ENCODE data around the gene PPM1A.

The PPM1A gene

DNA sequence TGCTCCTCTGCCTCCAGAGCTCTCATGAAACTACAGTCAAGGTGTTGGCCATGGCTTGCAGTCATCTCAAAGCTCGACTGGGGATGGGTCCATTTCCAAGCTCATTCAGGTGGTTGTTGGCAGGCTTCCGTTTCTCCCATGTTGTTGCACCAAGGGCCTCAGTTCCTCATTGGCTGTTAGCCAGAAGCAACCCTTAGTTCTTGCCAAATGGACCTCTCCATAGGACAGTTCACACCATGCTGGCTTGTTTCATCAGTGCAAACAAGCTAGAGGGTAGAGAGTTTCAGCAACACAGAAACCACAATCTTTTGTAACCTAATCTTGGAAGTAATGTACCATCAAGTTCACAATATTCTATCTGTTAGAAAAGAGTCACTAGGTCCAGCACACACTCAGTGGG is 22.7 kb upstream of the PPM1A start:
- in situ Hi-C loops (cut with HindIII; ENCODE audit: low sequenced_read_pairs) = no loop called here

DNA sequence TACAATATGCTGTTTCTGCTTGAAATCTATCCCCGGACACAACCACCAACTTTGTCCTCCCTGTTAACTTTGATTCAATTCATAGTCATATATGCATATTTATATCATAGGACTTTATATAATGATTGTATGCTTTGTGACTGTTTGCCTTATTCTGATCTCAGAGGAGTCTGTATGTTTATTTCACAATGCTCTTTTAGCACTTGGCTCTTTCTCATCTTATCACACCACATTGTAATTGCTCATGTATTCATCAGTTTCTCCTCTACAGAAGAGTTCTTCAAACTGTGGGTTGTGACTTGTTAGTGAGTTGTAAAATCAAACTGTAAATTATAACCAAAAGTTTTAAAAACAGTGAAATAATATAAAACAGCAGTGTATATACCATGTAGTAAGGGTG is 21.7 kb upstream of the PPM1A start:
- in situ Hi-C loops (cut with HindIII; ENCODE audit: low sequenced_read_pairs) = no loop called here

DNA sequence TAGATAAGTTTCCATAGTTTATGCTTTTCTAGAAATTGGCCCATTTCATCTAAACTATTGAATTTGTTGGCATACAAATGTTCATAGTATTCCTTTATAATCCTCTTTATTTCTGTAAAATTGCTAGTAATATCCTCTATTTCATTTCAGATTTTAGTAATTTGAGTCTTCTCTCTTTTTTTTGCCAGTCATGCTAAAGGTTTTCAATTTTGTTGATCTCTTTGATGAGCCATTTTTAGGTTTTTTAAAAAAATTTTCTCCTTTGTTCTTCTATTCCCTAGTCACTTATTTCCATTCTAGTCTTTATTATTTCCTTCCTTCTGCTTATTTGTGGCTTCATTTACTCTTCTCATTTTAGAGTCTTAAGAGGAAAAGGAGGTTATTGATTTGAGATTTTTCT is 19.4 kb upstream of the PPM1A start:
- in situ Hi-C loops (cut with HindIII; ENCODE audit: low sequenced_read_pairs) = no loop called here

DNA sequence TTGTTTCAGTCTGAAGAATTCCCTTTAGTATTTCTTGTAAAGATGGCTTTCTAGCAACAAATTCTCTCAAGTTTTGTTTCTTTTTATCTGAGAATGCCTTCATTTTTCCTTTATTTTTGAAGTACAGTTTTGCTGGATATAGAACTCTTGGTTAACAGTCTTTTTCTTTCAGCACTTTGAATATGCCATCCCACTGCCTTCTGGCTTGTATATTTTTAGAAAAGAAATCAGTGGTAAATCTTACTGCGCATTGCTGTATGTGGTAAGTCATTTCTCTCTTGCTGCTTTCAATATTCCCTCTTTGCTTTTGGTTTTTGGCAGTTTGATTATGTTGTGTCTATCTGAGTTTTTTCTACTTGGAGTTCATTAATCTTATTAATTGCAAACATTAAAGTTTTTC is 16.8 kb upstream of the PPM1A start:
- in situ Hi-C loops (cut with HindIII; ENCODE audit: low sequenced_read_pairs) = no loop called here

DNA sequence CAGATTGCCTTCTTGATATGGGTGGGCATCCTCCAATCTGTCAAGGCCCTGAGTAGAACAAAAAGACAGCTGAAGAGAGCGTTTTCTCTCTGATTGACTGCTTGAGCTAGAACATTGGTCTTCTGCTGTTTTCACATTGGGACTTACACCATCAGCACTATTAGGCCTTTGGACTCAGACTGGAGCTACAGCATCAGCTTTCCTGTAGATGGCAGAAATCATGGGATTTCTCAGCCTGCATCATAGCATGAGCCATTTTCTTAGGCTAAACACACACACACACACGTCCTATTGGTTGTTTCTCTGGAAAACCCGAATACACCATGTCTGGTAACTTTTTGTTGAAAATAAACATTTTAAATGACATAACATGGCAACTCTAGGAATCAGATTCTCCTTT is 15.8 kb upstream of the PPM1A start:
- in situ Hi-C loops (cut with HindIII; ENCODE audit: low sequenced_read_pairs) = no loop called here

DNA sequence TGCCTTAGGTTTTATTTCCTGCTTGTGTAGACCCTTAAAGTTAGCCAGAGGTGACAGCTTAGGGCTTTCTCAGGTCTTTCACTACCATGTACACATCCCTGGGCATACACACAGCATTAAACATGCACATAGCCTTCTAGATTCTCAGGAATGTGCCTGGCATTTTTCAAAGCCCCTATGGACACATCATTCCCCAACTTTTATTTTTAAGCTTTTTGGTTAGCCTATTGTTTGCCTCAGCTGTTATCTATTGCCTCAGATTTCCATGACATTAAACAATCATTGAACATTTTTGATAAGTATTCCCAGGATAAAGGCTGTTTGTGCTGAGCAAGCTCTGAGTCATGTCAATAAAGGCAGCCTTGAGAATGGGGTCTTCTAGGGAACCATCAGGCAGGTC is 15.1 kb upstream of the PPM1A start:
- in situ Hi-C loops (cut with HindIII; ENCODE audit: low sequenced_read_pairs) = no loop called here

DNA sequence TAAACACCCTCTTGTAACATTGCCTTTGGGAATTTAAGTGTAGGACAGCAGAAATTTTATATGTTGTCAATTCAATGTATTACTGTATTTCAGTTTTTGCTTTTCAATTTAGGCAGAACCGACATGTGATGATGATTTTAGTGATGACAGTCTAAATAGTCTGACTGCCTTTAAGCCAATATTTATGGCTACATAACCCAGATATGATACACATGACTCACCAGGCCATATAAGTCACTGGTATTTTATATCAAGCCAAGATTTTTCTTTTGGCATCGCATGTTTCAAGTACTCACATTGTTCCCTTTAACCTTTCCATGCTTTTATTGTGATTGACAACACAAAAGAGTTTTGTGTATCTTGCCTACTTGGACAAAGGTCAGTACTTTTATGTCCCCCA is 13.6 kb upstream of the PPM1A start:
- in situ Hi-C loops (cut with HindIII; ENCODE audit: low sequenced_read_pairs) = no loop called here

DNA sequence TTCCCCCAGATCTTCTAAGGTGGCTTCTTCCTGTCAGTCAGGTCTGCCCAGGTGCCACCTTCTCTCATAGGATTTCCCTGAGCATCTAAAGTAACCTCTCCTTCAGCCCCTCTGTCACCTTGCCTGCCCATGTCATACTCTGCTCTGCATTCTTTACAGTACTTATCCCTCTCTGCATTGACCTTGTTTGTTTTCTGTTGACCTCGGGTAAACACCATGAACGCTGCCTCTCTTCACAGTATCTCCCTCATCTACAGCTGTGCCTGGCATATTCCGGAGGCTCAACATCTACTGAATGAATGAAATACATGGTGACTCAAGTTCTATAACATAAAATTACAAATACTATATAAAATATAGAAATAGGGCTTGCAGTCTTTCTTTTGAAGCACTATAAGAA is 10.1 kb upstream of the PPM1A start:
- in situ Hi-C loops (cut with HindIII; ENCODE audit: low sequenced_read_pairs) = no loop called here

DNA sequence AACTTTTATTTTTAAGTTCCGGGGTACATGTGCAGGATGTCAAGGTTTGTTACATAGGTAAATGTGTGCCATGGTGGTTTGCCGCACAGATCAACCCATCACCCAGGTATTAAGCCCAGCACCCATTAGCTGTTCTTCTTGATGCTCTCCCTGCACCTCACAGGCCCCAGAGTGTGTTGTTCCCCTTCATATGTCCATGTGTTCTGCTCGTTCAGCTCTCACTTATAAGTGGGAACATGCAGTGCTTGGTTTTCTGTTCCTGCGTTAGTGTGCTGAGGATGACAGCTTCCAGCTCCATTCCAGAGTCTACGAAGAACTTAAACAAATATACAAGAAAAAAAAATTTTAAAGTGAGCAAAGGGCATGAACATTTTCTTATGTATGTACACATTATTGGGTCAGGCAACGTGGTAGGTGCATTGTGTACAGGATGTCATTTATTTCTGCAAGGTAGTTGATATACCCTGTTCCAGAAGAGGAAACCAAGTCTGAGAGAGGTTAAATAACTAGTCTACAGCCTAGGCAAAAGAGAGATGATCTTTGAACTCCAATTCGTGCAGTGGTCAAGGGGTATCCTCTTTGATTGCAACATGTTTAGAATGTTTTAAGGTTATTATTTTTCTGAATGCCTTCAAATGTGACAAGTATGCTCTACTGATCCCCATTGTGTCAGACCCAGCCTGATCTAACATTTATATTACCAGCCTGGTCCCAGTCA is 8.7 kb upstream of the PPM1A start:
- in situ Hi-C loops (cut with HindIII; ENCODE audit: low sequenced_read_pairs) = no loop called here

DNA sequence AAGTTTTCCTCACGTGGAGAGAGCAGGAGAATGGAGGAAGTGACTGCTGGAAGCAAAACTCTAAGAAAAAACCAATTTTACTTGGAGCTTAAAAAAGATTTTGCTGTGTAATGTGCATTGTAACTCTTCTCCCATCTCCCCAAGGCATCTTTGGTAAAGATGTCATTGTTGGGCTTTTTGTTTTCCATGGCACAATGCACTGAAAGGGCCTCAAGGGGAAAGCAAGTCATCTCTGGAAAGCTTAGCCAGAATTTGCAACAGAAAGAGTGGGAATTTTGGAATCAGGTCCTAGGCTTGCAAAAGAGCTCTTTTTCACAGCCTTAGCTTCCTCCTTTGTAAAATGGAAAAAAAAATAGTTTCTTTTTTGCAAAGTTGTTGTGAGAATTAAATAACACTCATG is 7.9 kb upstream of the PPM1A start:
- in situ Hi-C loops (cut with HindIII; ENCODE audit: low sequenced_read_pairs) = no loop called here

DNA sequence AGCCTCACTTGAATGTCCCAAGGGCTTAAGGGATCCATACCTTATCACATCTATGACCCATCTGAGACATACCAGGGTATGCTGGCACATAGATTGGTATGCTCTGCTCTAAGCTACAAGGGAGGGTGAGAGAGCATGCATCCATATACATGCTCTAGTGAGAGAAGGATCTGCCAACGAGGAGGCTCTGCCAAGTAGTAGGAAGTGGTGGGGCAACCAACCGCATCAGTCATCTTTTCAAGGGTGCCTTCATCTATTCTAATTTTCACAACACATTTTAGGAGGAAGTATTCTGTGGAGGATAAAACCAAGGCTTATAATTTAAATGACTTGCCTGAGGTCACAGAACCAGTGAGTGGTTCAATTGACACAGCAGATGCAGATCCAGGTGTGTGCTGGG is 6.6 kb upstream of the PPM1A start:
- in situ Hi-C loops (cut with HindIII; ENCODE audit: low sequenced_read_pairs) = no loop called here

DNA sequence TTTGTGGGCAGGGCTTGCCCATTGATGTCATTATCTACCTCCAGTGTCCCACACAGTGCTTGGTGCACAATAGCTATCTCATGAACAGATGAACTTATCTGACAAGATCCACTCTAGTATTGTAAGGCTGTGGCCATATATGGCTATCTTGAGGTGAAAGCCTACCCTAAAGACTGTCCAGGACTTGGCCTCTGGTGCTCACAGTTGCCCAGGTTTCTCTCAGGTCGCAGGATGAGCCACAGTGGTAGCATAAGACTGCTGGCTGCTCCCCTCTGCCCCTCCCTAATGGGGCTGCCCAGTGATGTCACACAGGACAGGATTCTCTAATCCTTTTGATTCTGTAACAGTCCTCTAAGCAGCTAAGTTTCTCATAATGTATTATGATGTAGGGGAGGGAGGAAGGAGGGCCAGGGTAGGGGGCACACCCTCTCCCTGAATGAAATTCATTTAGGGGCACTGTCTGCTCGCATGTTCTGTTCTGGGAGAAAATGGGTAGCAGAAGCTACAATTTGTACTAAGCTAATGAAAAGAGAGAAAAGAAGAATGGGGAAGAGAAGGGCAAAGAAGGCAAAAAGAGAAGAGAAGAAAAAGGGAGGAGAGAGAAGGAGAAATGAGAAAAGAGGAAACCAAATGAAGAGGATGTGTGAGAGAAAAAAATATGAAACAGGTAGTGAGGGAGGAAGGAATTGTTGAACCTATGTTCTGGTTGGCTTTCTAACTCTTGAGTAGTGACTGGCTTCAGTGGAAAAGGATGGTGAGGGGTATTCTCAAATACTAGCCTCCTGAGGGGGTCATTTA is 3.4 kb upstream of the PPM1A start:
- in situ Hi-C loops (cut with HindIII; ENCODE audit: low sequenced_read_pairs) = no loop called here

DNA sequence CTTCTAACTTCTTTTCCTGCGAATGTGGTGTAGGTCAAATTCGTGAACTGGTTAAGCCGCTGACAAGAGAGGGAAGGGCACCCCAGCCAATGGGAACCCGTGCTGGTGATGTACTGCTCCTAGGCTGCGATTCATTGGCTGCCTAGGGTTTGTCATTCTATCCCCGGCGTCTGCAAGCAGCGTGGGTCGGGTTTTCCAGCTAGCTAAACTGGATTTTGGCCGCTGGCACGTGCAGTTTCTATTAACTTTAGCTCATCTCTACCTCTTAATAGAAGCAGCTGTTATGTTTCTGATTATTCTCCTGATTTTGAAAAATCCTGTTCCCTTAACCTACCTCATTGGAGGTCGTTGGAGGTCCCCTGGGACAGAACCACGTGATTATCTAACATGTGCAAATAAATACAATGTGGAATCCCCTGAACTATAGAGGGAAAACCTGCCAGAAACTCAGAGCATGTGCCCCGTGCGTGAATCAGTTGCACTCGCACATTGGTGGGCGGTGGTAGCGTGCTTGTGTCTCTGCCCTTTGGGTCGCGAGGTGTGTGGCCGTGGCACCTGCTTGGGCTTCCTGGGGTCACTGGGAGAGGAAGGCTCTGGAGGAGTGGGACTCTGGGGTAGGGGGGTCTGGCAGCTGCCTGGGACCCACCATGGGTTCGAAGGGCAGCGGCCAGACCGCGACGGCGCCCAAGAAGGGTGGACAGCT is 876 bp upstream of the PPM1A start:
- in situ Hi-C loops (cut with HindIII; ENCODE audit: low sequenced_read_pairs) = no loop called here

DNA sequence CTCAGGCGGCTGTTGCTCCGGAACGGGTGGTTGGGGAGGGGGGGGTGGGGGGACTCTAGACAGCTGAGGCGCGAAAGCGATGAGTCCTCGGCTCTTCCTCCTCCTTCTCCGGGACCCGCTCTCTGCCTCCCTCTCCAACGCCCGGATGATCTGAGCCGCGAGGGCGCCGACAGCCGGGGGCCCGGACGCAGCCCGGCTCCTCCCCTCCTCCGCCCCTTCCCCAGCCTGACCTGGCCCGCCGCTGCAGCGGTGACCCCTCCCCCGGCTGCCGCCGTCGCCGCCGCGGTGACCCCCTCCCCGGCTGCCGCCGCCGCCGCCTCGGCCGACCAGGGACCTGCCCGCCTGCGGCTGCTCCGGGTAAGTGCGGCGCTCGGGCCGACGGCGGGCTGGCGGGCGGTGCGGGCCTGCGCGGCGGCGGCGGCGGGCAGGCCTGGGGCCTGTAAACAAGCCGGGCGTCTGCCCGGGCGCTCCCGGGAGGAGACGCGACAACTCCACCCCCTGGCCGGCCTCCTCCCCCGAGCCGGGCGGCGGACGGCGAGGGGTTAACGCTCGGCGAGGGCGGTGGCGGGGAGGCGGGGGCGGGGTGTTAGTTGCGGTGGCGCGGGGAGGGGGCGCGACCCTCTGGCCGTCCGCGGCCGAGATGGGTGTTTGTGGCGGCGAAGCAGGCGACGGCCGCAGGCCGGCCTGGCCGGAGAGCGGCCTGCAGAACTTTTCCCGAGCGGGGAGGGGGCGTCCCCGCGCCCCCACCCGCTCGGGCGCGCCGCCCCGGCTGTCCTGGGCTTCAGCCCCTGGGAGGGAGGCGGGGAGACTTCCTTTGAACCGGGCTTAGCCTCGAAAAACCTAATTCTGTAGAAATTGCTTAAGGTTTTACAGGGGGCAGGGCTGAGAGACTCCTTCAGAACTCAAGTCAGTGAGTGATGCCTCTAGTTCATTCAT is 568 bp downstream of the PPM1A start:
- in situ Hi-C loops (cut with HindIII; ENCODE audit: low sequenced_read_pairs) = no loop called here

DNA sequence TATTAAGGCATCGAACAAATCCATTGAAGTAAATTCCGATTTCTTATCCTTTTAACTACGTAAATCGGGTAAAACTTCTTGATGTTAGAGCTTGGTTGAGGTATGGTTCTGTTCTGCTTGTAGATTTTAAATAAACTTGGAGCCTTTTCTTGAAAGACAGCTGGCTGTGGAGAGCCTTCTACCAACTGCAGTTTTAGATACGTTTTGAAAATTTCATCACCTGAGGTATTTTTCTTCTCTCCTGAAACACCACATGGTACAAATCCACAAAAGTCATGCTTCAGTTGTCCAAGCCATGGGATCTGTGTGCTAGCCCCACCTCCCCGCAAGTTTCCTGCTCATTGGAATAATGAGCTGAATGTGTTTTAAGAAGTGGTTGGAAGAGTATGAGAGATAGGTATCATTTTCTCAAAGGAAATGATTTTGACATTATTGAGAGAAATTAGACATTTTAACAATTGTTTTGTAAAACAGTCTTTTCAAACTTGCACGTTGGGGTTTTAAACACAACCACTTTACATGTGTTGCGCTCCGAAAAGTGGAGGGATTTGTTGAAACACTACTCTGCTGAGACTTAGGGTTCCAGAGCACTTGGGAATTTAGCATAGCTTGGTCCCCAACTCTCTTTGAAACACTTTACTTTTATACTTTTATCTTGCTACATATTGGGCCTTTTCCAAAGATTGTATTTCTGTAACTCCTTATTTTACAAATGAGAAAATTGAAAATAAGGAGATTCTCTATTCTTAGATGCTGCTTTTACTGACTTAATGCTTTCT is 1.4 kb downstream of the PPM1A start:
- in situ Hi-C loops (cut with HindIII; ENCODE audit: low sequenced_read_pairs) = no loop called here

DNA sequence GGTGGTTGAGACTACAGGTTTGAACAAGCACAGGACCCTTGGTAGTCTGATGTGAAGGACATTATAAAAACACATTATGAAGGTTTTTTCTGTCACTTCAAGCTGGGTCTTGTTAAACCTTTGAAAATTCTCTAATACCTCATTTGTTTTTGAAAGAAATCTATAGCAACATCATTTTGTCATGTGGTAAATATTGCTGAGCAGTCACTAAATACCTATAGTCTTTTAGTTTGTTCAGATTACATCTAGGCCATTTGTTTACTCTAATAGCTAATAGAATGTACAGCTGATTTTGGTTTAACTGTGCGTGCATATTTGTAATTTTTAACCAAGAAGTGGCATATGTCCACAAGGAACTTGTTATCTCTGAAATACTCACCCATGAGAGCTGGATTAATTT is 2.9 kb downstream of the PPM1A start:
- in situ Hi-C loops (cut with HindIII; ENCODE audit: low sequenced_read_pairs) = no loop called here

DNA sequence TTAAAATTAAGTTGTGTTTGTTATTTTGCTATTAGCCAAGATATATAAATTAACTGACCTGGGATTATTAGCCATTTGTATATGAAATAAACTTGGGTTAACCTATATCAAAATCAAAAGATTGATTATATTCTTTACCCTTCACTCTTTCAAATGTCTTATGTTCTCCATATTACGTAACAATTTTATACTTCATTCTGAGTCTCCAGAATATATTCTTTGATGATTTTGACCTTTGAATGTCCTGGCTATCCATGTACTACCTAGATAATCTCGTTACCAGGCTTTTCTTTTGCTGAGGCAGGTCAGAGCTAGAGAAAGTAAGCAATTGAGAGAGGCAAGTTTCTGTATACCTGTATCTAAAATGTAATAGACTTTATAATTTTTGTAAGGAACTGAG is 3.6 kb downstream of the PPM1A start:
- in situ Hi-C loops (cut with HindIII; ENCODE audit: low sequenced_read_pairs) = no loop called here

DNA sequence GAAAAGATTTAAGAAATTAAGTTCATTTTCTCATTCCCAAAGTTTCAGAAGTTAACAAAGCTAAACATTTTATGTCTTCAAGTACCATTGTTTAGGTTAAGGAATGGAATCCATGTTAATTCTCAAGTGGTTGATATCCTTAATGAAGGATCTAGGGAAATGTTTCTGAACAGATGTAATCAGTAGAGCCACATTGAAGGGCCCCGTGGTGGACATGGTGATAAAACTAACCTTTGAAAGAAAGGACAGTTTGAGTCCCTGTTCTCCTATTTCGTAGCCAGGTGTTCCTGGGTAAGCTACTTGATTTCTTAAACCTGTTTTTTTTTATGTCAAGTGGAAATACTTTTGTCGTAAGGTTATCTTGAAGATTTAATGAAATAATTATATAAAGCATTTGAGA is 4.6 kb downstream of the PPM1A start:
- in situ Hi-C loops (cut with HindIII; ENCODE audit: low sequenced_read_pairs) = no loop called here

DNA sequence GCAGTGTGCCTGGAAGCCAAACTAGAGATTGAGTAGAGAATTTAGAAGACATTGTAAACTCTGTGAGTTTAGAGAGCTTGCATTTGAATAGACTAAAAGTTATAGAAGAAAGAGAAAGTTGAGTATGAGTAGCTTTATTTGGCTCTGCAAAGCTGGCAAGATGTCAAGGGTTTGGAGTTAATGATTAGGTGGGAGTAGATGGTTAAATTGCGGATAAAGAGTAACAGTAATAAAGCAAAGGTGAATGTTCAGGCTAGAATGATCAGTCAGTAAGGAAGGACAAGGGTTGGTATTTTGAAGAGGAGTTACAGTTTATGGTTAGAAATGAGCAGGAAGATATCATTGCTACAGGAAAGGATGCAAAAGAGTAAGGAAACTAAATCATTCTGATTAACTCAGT is 5.2 kb downstream of the PPM1A start:
- in situ Hi-C loops (cut with HindIII; ENCODE audit: low sequenced_read_pairs) = no loop called here

DNA sequence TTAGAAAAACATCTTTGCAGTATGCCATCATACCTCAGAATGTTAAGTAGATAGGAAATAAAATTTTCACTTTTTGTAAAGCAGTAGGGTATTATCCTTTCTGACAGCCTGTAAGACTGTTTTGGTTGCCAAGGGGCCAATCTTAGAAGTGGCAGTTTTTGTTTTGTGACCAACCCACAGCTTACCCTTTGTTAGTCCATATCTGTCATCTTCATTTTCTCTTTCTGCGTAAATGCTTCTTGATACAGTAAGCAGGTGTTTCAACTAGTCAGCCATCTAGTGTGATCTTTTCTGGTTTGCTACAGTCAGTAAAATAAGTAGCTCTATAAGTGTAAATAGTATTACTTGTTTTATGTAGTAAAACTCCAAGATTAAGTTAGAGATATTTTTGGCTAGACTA is 8.8 kb downstream of the PPM1A start:
- in situ Hi-C loops (cut with HindIII; ENCODE audit: low sequenced_read_pairs) = no loop called here
